Occipital lobe (tissue), 3 donors: ENCODE data around the gene SNX24. TPM values are rescaled to one million over a fixed set of nuclear protein-coding genes. Genes with fewer than 3 reads are reported as not detected.

Source experiments
- DNase-seq: peaks from one replicate; lab custom pipeline; 2025; lab: John Stamatoyannopoulos, UW
- small RNA-seq: library from RNA; depleted of rRNA; stranded (forward); fragments of <200 nt; gene quantifications from one replicate; pipeline ENCODE3, GENCODE V24; 2014
- total RNA-seq: library from RNA; depleted of rRNA; stranded (reverse); fragments of >200 nt; gene quantifications from one replicate; pipeline ENCODE4 v1.2.3, GENCODE V29; 2014

The SNX24 gene
- total RNA-seq, 1 donor from 2014 or later, result 9.0 TPM

DNA sequence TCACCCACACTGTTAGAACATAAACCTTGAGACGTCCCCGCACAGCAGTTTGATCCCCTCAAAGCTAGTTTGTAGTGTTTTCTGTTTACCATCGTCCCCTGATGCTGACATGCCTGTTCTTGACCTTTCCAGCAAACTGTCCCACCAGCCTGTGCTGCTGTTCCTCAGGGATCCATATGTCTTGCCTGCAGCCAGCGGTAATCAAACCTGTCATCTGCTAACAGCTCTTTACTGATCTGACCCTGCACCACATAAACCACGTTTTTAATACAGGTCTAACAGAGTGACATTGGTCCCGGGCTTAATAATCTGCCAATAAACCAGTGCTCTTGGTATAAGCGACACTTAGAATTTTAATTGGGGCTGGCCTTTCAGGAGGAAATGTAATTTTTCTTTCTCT is 156.4 kb downstream of the SNX24 start:
- no peak for DNase-seq

- no peak for DNase-seq
Observed at GRCh38 chr5:123007182-123007581, 161.8 kb downstream of the SNX24 start.

- DNase-seq, result no peak
Observed at GRCh38 chr5:123007754-123008153, 162.3 kb downstream of the SNX24 start.

GRCh38 chr5:123012321-123012720 is 166.9 kb downstream of the SNX24 start:
- no peak for DNase-seq

DNA sequence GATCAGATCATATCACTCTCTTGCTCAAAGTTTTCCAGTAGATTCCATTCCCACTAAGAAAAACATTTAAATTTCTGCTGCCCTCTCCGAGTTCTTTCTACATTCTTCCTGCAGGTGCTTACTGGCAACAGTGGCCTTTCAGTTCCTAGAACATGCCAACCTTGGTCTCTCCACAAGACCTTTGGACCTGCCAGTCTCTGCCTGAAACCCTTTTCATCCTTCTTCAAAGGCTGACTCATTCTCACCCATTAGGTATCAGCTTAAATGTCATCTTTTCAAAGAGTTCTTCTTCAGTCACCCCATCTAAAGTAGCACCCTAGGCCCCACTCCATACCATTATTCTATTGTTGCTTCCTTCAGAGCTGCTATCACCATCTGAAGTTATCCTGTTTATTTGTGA is 169.3 kb downstream of the SNX24 start:
- DNase-seq, result no peak

GRCh38 chr5:123028222-123028621 is 182.8 kb downstream of the SNX24 start:
- DNase-seq, result no peak

- no peak for DNase-seq
Observed at GRCh38 chr5:123033157-123033671, 187.8 kb downstream of the SNX24 start.

DNA sequence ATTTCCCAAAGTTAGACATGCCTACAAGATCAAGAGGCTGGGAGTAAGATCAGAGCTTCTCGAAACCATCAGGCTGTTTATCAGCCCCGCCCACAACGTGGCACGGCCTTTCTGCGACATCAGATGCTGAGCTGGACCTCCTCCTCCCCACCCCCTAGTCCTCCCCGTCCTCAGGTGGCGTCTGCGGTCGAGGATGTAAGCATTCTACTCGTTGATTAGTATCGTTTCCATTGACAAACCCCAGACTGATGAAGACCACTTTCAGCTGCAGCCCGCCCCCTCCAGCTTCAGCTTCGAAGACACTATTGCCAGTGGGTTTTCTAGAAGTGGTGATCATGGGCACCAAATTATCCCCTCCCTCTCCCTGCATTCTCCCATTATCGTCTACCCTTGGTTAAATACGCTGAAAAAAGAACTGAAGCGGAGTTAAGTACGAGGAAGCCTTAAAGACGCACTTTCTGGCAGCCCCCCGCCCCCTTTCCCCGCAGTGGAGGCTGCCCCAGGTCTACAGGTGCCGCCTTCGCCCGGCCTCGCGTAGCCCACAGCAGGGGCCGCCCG is 190.0 kb downstream of the SNX24 start:
- DNase-seq, result no peak

- no peak for DNase-seq
Observed at GRCh38 chr5:123035918-123036390, 190.5 kb downstream of the SNX24 start.

DNA sequence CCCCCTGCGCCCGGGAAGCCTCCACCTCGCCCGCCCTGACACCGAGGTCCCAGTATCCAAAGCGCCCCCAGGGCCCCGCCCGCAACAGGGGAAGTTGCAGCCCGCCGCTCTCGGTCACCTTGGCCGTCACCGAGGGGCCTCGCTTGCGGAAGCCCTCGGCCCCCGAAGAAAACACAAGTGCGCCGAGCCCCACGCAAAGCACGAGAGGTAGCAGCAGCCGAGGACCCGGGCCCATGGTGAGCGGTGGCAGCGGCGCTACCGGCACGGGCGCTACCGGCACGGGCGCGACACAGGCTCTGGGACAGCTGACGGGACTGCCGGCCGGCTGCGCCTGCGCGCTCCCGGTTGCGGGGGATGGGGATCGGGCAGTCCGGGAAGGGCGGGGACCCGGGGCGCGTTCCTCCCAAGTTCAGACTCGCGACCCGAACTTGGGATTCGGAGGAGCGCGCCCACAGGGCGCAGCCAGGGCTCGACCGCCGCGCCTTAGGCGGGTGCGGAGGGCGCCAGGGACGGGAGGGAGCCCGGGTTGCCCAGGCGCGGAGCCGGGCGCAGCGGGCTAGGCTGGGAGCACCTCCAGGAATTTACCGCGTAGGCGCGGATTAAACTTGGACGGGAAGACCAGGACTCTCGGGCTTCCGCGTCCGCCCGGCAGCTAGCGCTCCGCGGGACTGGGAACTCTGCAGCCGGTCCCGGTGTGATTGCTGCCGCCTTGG is 191.1 kb downstream of the SNX24 start, which contains the start of gene PPIC:
PPIC (minus strand) TSS at position 335 of the 713 bp plus-strand sequence; CDS start at position 235, 100 bp downstream.
- DNase-seq, result peak; percentile 47

GRCh38 chr5:123037104-123037418 is 191.6 kb downstream of the SNX24 start:
- no peak for DNase-seq

DNA sequence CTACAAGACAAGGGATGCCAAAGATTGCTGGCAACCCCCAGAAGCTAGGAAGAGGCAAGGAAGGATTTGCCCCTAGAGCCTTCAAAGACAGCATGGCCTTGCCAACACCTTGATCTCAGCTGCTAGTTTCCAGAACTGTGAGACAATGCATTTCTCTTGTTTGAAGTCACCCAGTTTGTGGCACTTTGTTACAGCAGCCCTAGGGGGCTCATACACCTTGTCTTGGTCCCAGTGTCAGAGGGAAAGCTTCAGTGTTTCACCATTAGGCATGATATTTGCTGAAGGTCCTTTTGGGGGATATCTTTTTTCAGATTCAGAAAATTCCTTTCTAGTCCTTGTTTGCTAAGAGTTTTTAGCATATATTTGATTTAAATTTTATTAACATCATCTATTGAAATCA is 194.3 kb downstream of the SNX24 start:
- DNase-seq, result no peak

DNA sequence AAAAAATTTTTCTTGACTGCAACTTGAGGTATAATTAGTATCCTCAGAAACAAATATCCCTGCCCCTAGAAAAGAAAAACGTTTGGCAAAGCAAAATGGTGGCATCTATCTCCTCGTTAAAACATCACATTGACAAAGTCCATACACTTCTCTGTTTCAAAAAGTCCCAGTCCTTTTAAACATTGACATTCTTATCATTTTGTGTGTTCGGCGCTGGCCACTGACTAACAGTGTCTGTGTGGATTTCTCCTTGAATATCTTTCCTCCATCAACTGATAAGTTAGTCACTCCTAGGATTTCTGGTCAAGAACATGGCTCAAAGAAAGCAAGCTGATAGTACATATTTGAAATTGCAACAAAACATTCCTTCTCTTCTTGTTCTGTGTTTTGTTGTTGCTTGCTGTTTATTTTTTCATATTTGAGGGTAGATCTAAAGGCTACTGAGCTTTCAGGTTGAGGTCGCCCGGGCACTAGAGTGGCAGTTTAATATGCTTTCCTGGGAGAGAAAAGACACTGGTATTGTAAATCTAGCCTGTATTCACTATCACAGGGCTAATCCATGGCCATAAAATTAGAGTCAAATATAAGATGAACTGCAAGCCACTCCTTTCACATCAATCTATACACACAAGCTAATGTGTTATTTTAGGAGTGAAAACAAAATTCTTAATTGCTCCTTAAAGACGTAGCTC is 199.7 kb downstream of the SNX24 start:
- no peak for DNase-seq

DNA sequence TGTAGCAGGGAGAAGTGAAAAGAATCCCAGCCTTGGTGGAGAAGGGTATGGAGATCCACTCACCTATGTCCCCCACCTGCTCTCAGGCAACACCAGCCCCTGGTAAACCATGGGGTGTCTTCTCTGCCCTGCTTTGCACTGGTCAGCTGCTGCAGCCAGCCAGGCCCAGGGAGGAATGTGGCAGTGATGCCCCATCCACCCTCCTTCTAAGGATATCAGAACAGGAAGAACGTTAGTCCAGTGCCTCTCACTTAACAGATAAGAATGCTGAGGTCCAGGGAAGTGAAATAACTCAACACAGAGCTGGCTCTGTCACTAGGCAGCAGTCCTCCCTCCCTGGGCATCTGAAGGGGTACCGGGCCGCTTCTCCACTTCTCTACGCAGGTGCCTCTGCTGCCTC is 200.8 kb downstream of the SNX24 start:
- DNase-seq, result no peak

DNA sequence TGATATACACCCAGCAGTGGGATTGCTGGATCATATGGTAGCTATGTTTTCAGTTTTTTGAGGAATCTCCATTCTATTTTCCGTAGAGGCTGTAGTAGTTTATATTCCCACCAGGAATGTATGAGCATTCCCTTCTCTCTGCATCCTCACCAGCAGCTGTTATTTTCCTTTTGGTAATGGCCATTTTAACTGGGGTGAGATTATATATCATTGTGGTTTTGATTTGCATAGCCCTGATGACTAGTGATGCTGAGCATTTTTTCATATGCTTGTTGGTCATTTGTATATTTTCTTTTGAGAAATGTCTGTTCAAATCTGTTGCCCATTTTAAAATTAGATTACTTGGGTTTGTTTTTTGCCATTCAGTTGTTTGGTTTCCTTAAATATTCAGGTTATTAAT is 202.3 kb downstream of the SNX24 start:
- DNase-seq, result no peak

DNA sequence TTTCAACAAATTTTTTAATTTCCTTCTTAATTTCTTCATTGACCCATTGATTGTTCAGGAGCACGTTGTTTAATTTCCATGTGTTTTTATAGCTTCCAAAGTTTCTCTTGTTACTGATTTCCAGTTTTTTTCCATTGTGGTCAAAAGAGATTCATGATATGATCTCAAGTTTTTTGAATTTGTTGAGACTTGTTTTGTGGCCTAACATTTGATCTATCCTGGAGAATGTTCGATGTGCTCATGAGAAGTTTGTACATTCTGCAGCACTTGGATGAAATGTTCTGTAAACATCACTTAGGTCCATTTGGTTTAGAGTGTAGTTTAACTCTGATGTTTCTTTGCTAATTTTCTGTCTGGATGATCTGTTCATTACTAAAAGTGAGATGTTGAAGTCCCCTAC is 205.8 kb downstream of the SNX24 start:
- DNase-seq, result no peak

Small RNA genes within 50 kb of the gene (small RNA-seq; reads per million reads assigned to genes)
- gene RN7SL689P, result not detected

Other genes with a start within 250 kb of the SNX24 start
- 58.3 TPM for gene SNX2, start 70.5 kb upstream of the SNX24 start, total RNA-seq
- 3.1 TPM for gene PPIC, start 191.1 kb downstream of the SNX24 start, total RNA-seq
- 0.47 TPM for gene PRDM6, start 243.6 kb downstream of the SNX24 start, total RNA-seq